ENCODE measurements around the gene MPP7. TPM values are rescaled to one million over a fixed set of nuclear protein-coding genes. Genes with fewer than 3 reads are reported as not detected.

The MPP7 gene
- total RNA-seq, 1 experiment from 2014 or later: 1.5 TPM

GRCh38 chr10:28304032-28304571, 1.2 kb upstream of the MPP7 start:
- Histone ChIP-seq H3K36me3 (ENCODE audit: insufficient read depth, low read length, poor library complexity, severe bottlenecking) (no peaks in the 10 kb centered on the region), H3K27me3 (replicated peaks; ENCODE audit: insufficient read depth, low read depth, low read length, poor library complexity) (peaks cover 54% of the 10 kb centered on the region), H3K4me1 (ENCODE audit: insufficient read depth, low read length, poor library complexity, severe bottlenecking) (no peaks in the 10 kb centered on the region), H3K27ac (ENCODE audit: low read depth, low read length, poor library complexity, severe bottlenecking) (no peak overlapping the region), H3K9me3 (ENCODE audit: low read depth, low read length, poor library complexity, severe bottlenecking) (no peaks in the 10 kb centered on the region), H3K4me3 (ENCODE audit: low read depth, low read length, poor library complexity, severe bottlenecking) (no peak overlapping the region)
- ChIA-PET CTCF (no interaction called here), POLR2A (ENCODE audit: low non-redundant PET) (no interaction called here)
- no TSS peak for BruUV-seq (replicated peaks)
- no peak for DNase-seq (ENCODE audit: low spot score)
- TF ChIP-seq CTCF (conservative IDR thresholded peaks at IDR 0.05; ENCODE audit: low read depth, low read length): no peak
- TF ChIP-seq EZH2 (IDR thresholded peaks at IDR 0.05; ENCODE audit: borderline replicate concordance, low read depth, low read length, poor library complexity, severe bottlenecking): no peak
- intact Hi-C loops (cut with micrococcal nuclease; ENCODE audit: unreplicated experiment): loop anchor here (5.0 kb wide), 1 partner anchor 78 kb away; no protein-coding TSS in a partner anchor

GRCh38 chr10:28302012-28302637, 739 bp downstream of the MPP7 start:
- Histone ChIP-seq H3K36me3 (ENCODE audit: insufficient read depth, low read length, poor library complexity, severe bottlenecking) (no peaks in the 10 kb centered on the region), H3K27ac (ENCODE audit: low read depth, low read length, poor library complexity, severe bottlenecking) (no peak overlapping the region), H3K27me3 (replicated peaks; ENCODE audit: insufficient read depth, low read depth, low read length, poor library complexity) (peaks cover 40% of the 10 kb centered on the region), H3K9me3 (ENCODE audit: low read depth, low read length, poor library complexity, severe bottlenecking) (no peaks in the 10 kb centered on the region), H3K4me1 (ENCODE audit: insufficient read depth, low read length, poor library complexity, severe bottlenecking) (no peaks in the 10 kb centered on the region), H3K4me3 (ENCODE audit: low read depth, low read length, poor library complexity, severe bottlenecking) (peak overlapping the region; percentile 87)
- ChIA-PET POLR2A (ENCODE audit: low non-redundant PET) (no interaction called here), CTCF (interaction anchor here (0.7 kb wide), 1 partner anchor 151 kb away, joined by 3 read pairs; no protein-coding TSS in a partner anchor)
- TF ChIP-seq EZH2 (IDR thresholded peaks at IDR 0.05; ENCODE audit: borderline replicate concordance, low read depth, low read length, poor library complexity, severe bottlenecking): no peak
- no peak for TF ChIP-seq CTCF (conservative IDR thresholded peaks at IDR 0.05; ENCODE audit: low read depth, low read length)
- no TSS peak for BruUV-seq (replicated peaks)
- DNase-seq (ENCODE audit: low spot score): peak; percentile 52
- intact Hi-C loops (cut with micrococcal nuclease; ENCODE audit: unreplicated experiment): loop anchor here (5.0 kb wide), 1 partner anchor 80 kb away; no protein-coding TSS in a partner anchor

GRCh38 chr10:28300027-28300426, 2.8 kb downstream of the MPP7 start:
- Histone ChIP-seq H3K9me3 (ENCODE audit: low read depth, low read length, poor library complexity, severe bottlenecking) (no peaks in the 10 kb centered on the region), H3K36me3 (ENCODE audit: insufficient read depth, low read length, poor library complexity, severe bottlenecking) (no peaks in the 10 kb centered on the region), H3K27ac (ENCODE audit: low read depth, low read length, poor library complexity, severe bottlenecking) (no peak overlapping the region), H3K27me3 (replicated peaks; ENCODE audit: insufficient read depth, low read depth, low read length, poor library complexity) (peaks cover 19% of the 10 kb centered on the region), H3K4me3 (ENCODE audit: low read depth, low read length, poor library complexity, severe bottlenecking) (no peak overlapping the region), H3K4me1 (ENCODE audit: insufficient read depth, low read length, poor library complexity, severe bottlenecking) (no peaks in the 10 kb centered on the region)
- TF ChIP-seq EZH2 (IDR thresholded peaks at IDR 0.05; ENCODE audit: borderline replicate concordance, low read depth, low read length, poor library complexity, severe bottlenecking): no peak
- 0 out of 2 replicates have a peak, but pooled peaks have one; percentile 21 for TF ChIP-seq CTCF (conservative IDR thresholded peaks at IDR 0.05; ENCODE audit: low read depth, low read length)
- DNase-seq (ENCODE audit: low spot score): no peak
- intact Hi-C loops (cut with micrococcal nuclease; ENCODE audit: unreplicated experiment): loop anchor here (5.0 kb wide), 1 partner anchor 82 kb away; no protein-coding TSS in a partner anchor
- BruUV-seq (replicated peaks): no TSS peak
- ChIA-PET POLR2A (ENCODE audit: low non-redundant PET) (no interaction called here), CTCF (no interaction called here)
